Uterus (tissue), 2 donors: ENCODE results near the gene IFT22.

Experiments
- CTCF ChIP-seq, 4 experiments: fragments of 200-600 bp in 2 of 4; fragments of 450-650 bp in 2 of 4; sonication (generic) in 2 of 4; IDR thresholded peaks; one replicate each; pipeline ENCODE4 v1.5.1; 2016 to 2019; ENCODE audit warnings: antibody characterized with exemption in 4 of 4, mild to moderate bottlenecking in 2 of 4, moderate library complexity in 1 of 4
- POLR2A ChIP-seq, 2 donors: fragments of 450-650 bp; IDR thresholded peaks; one replicate each; pipeline ENCODE4 v1.6.1; 2016; ENCODE audit warnings: antibody characterized with exemption in 2 of 2, mild to moderate bottlenecking in 1 of 2, moderate library complexity in 1 of 2

GRCh38 chr7:101303102-101303701, 18.4 kb downstream of the IFT22 start:
- no peak for TF ChIP-seq CTCF (IDR thresholded peaks at IDR 0.05)
- TF ChIP-seq POLR2A (IDR thresholded peaks at IDR 0.05) = no peak
